HTERT RPE-1 (cell line): ENCODE measurements around the gene SEMA3B.

Experiments
- in situ Hi-C: fragments of 300-500 bp; cut with MboI; formaldehyde crosslinking; loops from 4 replicates; pipeline ENCODE4 v1.14.3; 2020; ENCODE audit warnings: low sequenced_read_pairs

The SEMA3B gene

GRCh38 chr3:50327129-50327528 lies 58.2 kb downstream of the SEMA3B start:
- in situ Hi-C loops, result no loop called here
